K562 (cell line): ENCODE data around the gene BCAS1.

Experiments used
- EP300 ChIP-seq: IDR thresholded peaks from 2 replicates; pipeline ENCODE4 v1.6.1; 2012; ENCODE audit warnings: low read length, improper control_type of control experiment
- EZH2 ChIP-seq: IDR thresholded peaks from 2 replicates; pipeline ENCODE4 v1.6.1; 2012; ENCODE audit warnings: low read depth, mild to moderate bottlenecking, inconsistent platforms, low read length, borderline replicate concordance

GRCh38 chr20:53918020-53918311, 152.4 kb downstream of the BCAS1 start:
- TF ChIP-seq EP300, result no peak
- no peak for TF ChIP-seq EZH2
